K562 (cell line): Measurements from ENCODE around the gene ANKRD13C. TPM values are rescaled to one million over a fixed set of nuclear protein-coding genes. Genes with fewer than 3 reads are reported as not detected.

Experiments used
- ATAC-seq: fragments of 200-7000 bp; cut with Tn5 transposase; 3 replicates; pipeline ENCODE4 v1.9.1; 2020; ENCODE audit warnings: moderate library complexity
- BruUV-seq: library from RNA; stranded (reverse); fragments of 400-500 nt; replicated peaks from 2 replicates; lab custom pipeline; 2021; lab: Mats Ljungman, UMichigan
- CTCF ChIA-PET: fragments of 300-600 bp; formaldehyde crosslinking; extraction: SDS; loops from one replicate; lab custom pipeline; 2021; ENCODE audit warnings: low intra/inter-chr PET ratio; lab: Yijun Ruan, JAX
- POLR2A ChIA-PET: fragments of 300-600, 350-650 bp; sonication (Branson Sonifier 250); formaldehyde crosslinking; extraction: SDS; loops from one replicate; lab custom pipeline; 2021; ENCODE audit warnings: antibody characterized with exemption, inconsistent platforms; lab: Yijun Ruan, JAX
- DNase-seq, 4 experiments: peaks; one replicate each; pipeline versions ENCODE4 v3.0.0 to v3.0.0-alpha.2; 2011 to 2018; ENCODE audit warnings: low spot score in 3 of 4, mixed read lengths in 3 of 4; ENCODE audit errors: extremely low read depth in 1 of 4
- FAIRE-seq: peaks from 2 replicates; lab custom pipeline; 2011; peaks lifted over from hg19 to GRCh38; lab: Jason Lieb, UNC
- H2AFZ ChIP-seq: 2 replicates; pipeline ENCODE4 v1.6.0; 2011; ENCODE audit warnings: low read depth, low read length, control low read depth, inconsistent platforms
- H3K27ac ChIP-seq: fragments of 200-600 bp; 3 replicates; pipeline ENCODE4 v1.8.0; 2011; ENCODE audit warnings: low read depth, mild to moderate bottlenecking, control low read depth, inconsistent platforms, low read length, moderate library complexity, mixed read lengths; ENCODE audit errors: extremely low read depth
- H3K27me3 ChIP-seq, 2 experiments: fragments of 300-600 bp in 1 of 2; 2 replicates in 1 of 2; 3 replicates in 1 of 2; pipeline versions ENCODE4 v1.6.0 to v1.8.0; 2011; ENCODE audit warnings: inconsistent platforms in 2 of 2, low read length in 2 of 2, mild to moderate bottlenecking in 1 of 2, mixed read lengths in 1 of 2, moderate library complexity in 1 of 2; ENCODE audit not compliant: control insufficient read depth in 2 of 2, insufficient read depth in 2 of 2
- H3K36me3 ChIP-seq: fragments of 300-600 bp; 3 replicates; pipeline ENCODE4 v1.8.0; 2011; ENCODE audit warnings: mild to moderate bottlenecking, low read length, inconsistent platforms; ENCODE audit not compliant: control insufficient read depth, insufficient read depth
- H3K4me1 ChIP-seq, 2 experiments: fragments of 200-600 bp in 1 of 2; replicated peaks in 1 of 2; 2 replicates in 1 of 2; 3 replicates in 1 of 2; pipeline versions ENCODE4 v1.5.1 to v1.8.0; 2011; ENCODE audit warnings: inconsistent platforms in 2 of 2, low read length in 2 of 2, mild to moderate bottlenecking in 1 of 2, mixed read lengths in 1 of 2, moderate library complexity in 1 of 2; ENCODE audit not compliant: control insufficient read depth in 2 of 2, insufficient read depth in 2 of 2
- H3K4me2 ChIP-seq: 2 replicates; pipeline ENCODE4 v1.6.1; 2011; ENCODE audit warnings: low read length, control low read depth, inconsistent platforms, mixed read lengths; ENCODE audit not compliant: insufficient read depth
- H3K4me3 ChIP-seq: fragments of 200-600 bp; sonication (generic), shearing (Covaris generic); 2 replicates; pipeline ENCODE4 v1.5.1; 2016; ENCODE audit warnings: control low read depth, inconsistent platforms
- H3K79me2 ChIP-seq: fragments of 200-600 bp; 3 replicates; pipeline ENCODE4 v1.8.0; 2011; ENCODE audit warnings: low read length, inconsistent platforms; ENCODE audit not compliant: control insufficient read depth, insufficient read depth
- H3K9ac ChIP-seq, 2 experiments: 2 replicates each; pipeline versions ENCODE4 v1.6.0 to v1.6.1; 2011; ENCODE audit warnings: low read depth in 2 of 2, low read length in 2 of 2, control low read depth in 1 of 2, inconsistent platforms in 1 of 2, mild to moderate bottlenecking in 1 of 2, mixed read lengths in 1 of 2; ENCODE audit not compliant: insufficient read depth in 1 of 2
- H3K9me1 ChIP-seq: one replicate; pipeline ENCODE4 v1.6.0; 2011; ENCODE audit warnings: inconsistent platforms, mild to moderate bottlenecking, low read length, moderate library complexity; ENCODE audit not compliant: control insufficient read depth, insufficient read depth
- H3K9me3 ChIP-seq: replicated peaks from 2 replicates; pipeline ENCODE4 v1.5.1; 2011; ENCODE audit warnings: low read depth, low read length, inconsistent platforms; ENCODE audit not compliant: control insufficient read depth, insufficient read depth
- H4K20me1 ChIP-seq: replicated peaks from 2 replicates; pipeline ENCODE4 v1.6.1; 2011; ENCODE audit warnings: low read length, inconsistent platforms, mixed read lengths; ENCODE audit not compliant: control insufficient read depth, insufficient read depth
- IFI16 ChIP-seq: fragments of 250-450 bp; sonication (Bioruptor Pico); IDR thresholded peaks from 2 replicates; pipeline ENCODE4 v2.1.2; 2022; ENCODE audit warnings: mild to moderate bottlenecking, inconsistent platforms
- IRF2 ChIP-seq: sonication (generic); formaldehyde crosslinking; IDR thresholded peaks from 2 replicates; pipeline ENCODE4 v1.8.1; 2022; ENCODE audit warnings: mild to moderate bottlenecking, missing genetic modification reagents
- LARP7 ChIP-seq: fragments of 450-650 bp; IDR thresholded peaks from 2 replicates; pipeline ENCODE4 v1.6.1; 2016
- MAZ ChIP-seq, 2 experiments: fragments of 450-650 bp in 1 of 2; sonication (generic) in 1 of 2; formaldehyde crosslinking; IDR thresholded peaks in 1 of 2; conservative IDR thresholded peaks in 1 of 2; 2 replicates each; pipeline versions ENCODE4 v1.4.0 to v1.5.0; 2020; ENCODE audit warnings: mild to moderate bottlenecking in 1 of 2, missing genetic modification reagents in 1 of 2
- OTX1 ChIP-seq: fragments of 450-650 bp; formaldehyde crosslinking; IDR thresholded peaks from 2 replicates; pipeline ENCODE4 v1.4.0; 2022; ENCODE audit warnings: mild to moderate bottlenecking
- POU5F1 ChIP-seq: fragments of 150-350 bp; IDR thresholded peaks from 2 replicates; pipeline ENCODE4 v1.6.1; 2014; ENCODE audit warnings: borderline replicate concordance, low read length, low read depth, mild to moderate bottlenecking; ENCODE audit not compliant: partially characterized antibody
- TCF7L2 ChIP-seq: fragments of 150-350 bp; IDR thresholded peaks from 2 replicates; pipeline ENCODE4 v1.6.1; 2016; ENCODE audit warnings: low read depth, mild to moderate bottlenecking, low read length, moderate library complexity
- ZNF224 ChIP-seq: sonication (generic); formaldehyde crosslinking; IDR thresholded peaks from 2 replicates; pipeline ENCODE4 v1.8.0; 2022; ENCODE audit warnings: mild to moderate bottlenecking, missing genetic modification reagents
- WGBS: fragments of 100-300 bp; shearing (Covaris generic); methylation state at CpG from one replicate; pipeline ENCODE4 v1.1.6; 2016; ENCODE audit warnings: low coverage, mixed read lengths; ENCODE audit not compliant: insufficient coverage; ENCODE audit errors: missing lambda C conversion rate; 5-methylcytosine and 5-hydroxymethylcytosine counted together
- in situ Hi-C: fragments of 300-500 bp; cut with MboI; formaldehyde crosslinking; loops from 4 replicates; pipeline ENCODE4 v1.15.0; 2018; ENCODE audit warnings: inconsistent platforms, mixed read lengths
- intact Hi-C: fragments of 100-400 bp; cut with micrococcal nuclease; formaldehyde crosslinking; loops from 2 replicates; pipeline ENCODE4 v1.14.2; 2022
- polyA plus RNA-seq, 8 experiments: library from polyadenylated mRNA; depleted of rRNA in 4 of 8; stranded (reverse) in 5 of 8; unstranded in 3 of 8; fragments of >200 nt; fragmentation: Nextera tagmentation in 2 of 8; fragmentation: Illumina TruSeq in 1 of 8; extraction: Ambion mirVana in 2 of 8; extraction: Trizol in 1 of 8; gene quantifications; 2 replicates each; pipeline versions ENCODE4 v1.2.1 to v1.2.3, GENCODE V29; 2011 to 2014; ENCODE audit warnings: inconsistent platforms in 1 of 8, missing spikeins in 1 of 8
- total RNA-seq, 7 experiments: library from RNA; depleted of rRNA in 6 of 7; stranded (reverse); fragments of >200 nt in 6 of 7; fragmentation: Illumina TruSeq in 2 of 7; extraction: Trizol in 2 of 7; gene quantifications; 2 replicates each; pipeline versions ENCODE4 v1.2.1 to v1.2.3, GENCODE V29; 2011 to 2021; ENCODE audit warnings: low replicate concordance in 1 of 7
- TF ChIP-seq, protein P1 (sequence below): sonication (generic); formaldehyde crosslinking; IDR thresholded peaks from 2 replicates; pipeline ENCODE4 v1.8.1; 2022; ENCODE audit warnings: missing genetic modification reagents
- TF ChIP-seq, protein P2 (sequence below): fragments of 250-450 bp; sonication (Bioruptor Pico); IDR thresholded peaks from 2 replicates; pipeline ENCODE4 v1.5.0; 2022; ENCODE audit warnings: mild to moderate bottlenecking

ANKRD13C gene
- total and polyA plus RNA-seq, 9 of the 15 experiments (the other 6 are each of a cell fraction or from before 2014, with no cell fraction given): 3.4 to 22.8 (median 12.5) TPM

DNA sequence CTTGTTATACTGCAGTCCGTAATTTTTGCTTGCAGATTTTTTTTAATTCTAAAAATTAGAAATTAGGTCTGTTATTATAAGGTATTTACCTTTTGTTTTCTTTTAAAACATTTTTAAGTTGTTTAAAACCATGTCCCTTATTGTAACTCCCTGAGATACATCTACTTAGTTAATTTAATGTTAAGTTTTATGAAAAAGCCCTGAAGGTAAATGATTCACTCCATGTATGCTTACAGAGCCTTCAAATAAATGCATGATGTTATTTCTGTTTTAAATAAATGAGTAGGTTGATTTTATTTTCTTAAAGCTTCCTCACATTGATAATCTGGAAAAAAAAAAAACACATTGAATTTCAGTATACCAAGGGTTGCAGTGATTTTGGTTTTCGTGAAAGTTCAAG is 125.9 kb downstream of the ANKRD13C start:
- Histone ChIP-seq H3K4me1 (peaks cover 0 to 12% of the 10 kb centered on the region in 2 experiments; a peak in 2 of 5 replicates), H3K9me3 (no peaks in the 10 kb centered on the region), H3K9ac (no peak overlapping the region), H3K79me2 (peaks cover 78% of the 10 kb centered on the region), H4K20me1 (peaks cover 13% of the 10 kb centered on the region; the same call in 1 of the 2 replicates), H2AFZ (no peak overlapping the region), H3K4me2 (no peak overlapping the region), H3K27me3 (no peaks in the 10 kb centered on the region), H3K4me3 (no peak overlapping the region), H3K9me1 (no peaks in the 10 kb centered on the region), H3K36me3 (peaks cover 97% of the 10 kb centered on the region), H3K27ac (no peak overlapping the region)
- ChIA-PET CTCF (no interaction called here), POLR2A (interaction anchor here (0.5 kb wide), 1 partner anchor 382 kb away, joined by 3 read pairs; no protein-coding TSS in a partner anchor)
- TF ChIP-seq POU5F1 (no peak), OTX1 (CRISPR knock-in tag) (no peak), ZNF224 (CRISPR knock-in tag) (no peak), TCF7L2 (no peak), LARP7 (no peak), IRF2 (CRISPR knock-in tag) (no peak), IFI16 (CRISPR knock-in tag) (no peak), MAZ (CRISPR knock-in tag; conservative IDR thresholded peaks at IDR 0.05 in 1 of 2, IDR thresholded peaks at IDR 0.05 in 1 of 2) (no peak)
- TF ChIP-seq, protein P1, sequence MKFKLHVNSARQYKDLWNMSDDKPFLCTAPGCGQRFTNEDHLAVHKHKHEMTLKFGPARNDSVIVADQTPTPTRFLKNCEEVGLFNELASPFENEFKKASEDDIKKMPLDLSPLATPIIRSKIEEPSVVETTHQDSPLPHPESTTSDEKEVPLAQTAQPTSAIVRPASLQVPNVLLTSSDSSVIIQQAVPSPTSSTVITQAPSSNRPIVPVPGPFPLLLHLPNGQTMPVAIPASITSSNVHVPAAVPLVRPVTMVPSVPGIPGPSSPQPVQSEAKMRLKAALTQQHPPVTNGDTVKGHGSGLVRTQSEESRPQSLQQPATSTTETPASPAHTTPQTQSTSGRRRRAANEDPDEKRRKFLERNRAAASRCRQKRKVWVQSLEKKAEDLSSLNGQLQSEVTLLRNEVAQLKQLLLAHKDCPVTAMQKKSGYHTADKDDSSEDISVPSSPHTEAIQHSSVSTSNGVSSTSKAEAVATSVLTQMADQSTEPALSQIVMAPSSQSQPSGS (CRISPR knock-in tag): no peak
- TF ChIP-seq, protein P2, sequence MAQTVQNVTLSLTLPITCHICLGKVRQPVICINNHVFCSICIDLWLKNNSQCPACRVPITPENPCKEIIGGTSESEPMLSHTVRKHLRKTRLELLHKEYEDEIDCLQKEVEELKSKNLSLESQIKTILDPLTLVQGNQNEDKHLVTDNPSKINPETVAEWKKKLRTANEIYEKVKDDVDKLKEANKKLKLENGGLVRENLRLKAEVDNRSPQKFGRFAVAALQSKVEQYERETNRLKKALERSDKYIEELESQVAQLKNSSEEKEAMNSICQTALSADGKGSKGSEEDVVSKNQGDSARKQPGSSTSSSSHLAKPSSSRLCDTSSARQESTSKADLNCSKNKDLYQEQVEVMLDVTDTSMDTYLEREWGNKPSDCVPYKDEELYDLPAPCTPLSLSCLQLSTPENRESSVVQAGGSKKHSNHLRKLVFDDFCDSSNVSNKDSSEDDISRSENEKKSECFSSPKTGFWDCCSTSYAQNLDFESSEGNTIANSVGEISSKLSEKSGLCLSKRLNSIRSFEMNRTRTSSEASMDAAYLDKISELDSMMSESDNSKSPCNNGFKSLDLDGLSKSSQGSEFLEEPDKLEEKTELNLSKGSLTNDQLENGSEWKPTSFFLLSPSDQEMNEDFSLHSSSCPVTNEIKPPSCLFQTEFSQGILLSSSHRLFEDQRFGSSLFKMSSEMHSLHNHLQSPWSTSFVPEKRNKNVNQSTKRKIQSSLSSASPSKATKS (CRISPR knock-in tag): no peak
- DNase-seq (no peak), FAIRE-seq (no peak), ATAC-seq (no peak)
- no TSS peak for BruUV-seq
- in situ Hi-C loops: no loop called here
- intact Hi-C loops: loop anchor here (5.0 kb wide), 1 partner anchor 196 kb away; no protein-coding TSS in a partner anchor
- WGBS: 96% methylated on average over 2 of the region's 2 CpGs
